Naive thymus-derived CD8-positive, alpha-beta T cell (primary cell): Measurements from ENCODE around the gene DHX40. TPM values are rescaled to one million over a fixed set of nuclear protein-coding genes. Genes with fewer than 3 reads are reported as not detected.
"Not testable (repeated sequence)": the region's sequence is repeated elsewhere in the genome, so short reads cannot be mapped to it uniquely, and the experiment has no call there.

ENCODE experiments used
- ATAC-seq, 2 donors: fragments of 150-1000 bp; cut with Tn5 transposase in 1 of 2; sonication (Bioruptor Pico), chemical (Tn5 transposase) in 1 of 2; 1 replicate in 1 of 2; 2 replicates in 1 of 2; pipeline ENCODE4 v1.10.0; 2021; ENCODE audit warnings: mild to moderate bottlenecking in 2 of 2, moderate library complexity in 2 of 2
- POLR2A ChIA-PET: fragments of 350-600 bp; sonication (Branson Sonifier 250); formaldehyde crosslinking; loops from one replicate; lab custom pipeline; 2021; ENCODE audit warnings: antibody characterized with exemption; lab: Charles Lee
- DNase-seq, 10 donors: peaks; one replicate each; pipeline versions ENCODE4 v3.0.0 to v3.0.0-alpha.2; 2020 to 2022
- H3K27ac Mint-ChIP-seq, 10 donors: one replicate each; pipeline ENCODE4 v1.8.0; 2020 to 2022; ENCODE audit warnings: mild to moderate bottlenecking in 10 of 10, mixed read lengths in 10 of 10, moderate library complexity in 4 of 10, inconsistent platforms in 1 of 10
- H3K27me3 Mint-ChIP-seq, 5 donors: one replicate each; pipeline ENCODE4 v1.8.0; 2021 to 2022; ENCODE audit warnings: mixed read lengths in 5 of 5
- H3K36me3 Mint-ChIP-seq, 3 donors: one replicate each; pipeline ENCODE4 v1.8.0; 2020 to 2022; ENCODE audit warnings: mixed read lengths in 3 of 3, mild to moderate bottlenecking in 2 of 3, inconsistent platforms in 1 of 3
- H3K4me1 Mint-ChIP-seq, 4 donors: one replicate each; pipeline ENCODE4 v1.8.0; 2021 to 2022; ENCODE audit warnings: mixed read lengths in 4 of 4
- H3K4me3 Mint-ChIP-seq, 10 donors: one replicate each; pipeline ENCODE4 v1.8.0; 2020 to 2022; ENCODE audit warnings: mild to moderate bottlenecking in 10 of 10, mixed read lengths in 10 of 10, moderate library complexity in 6 of 10, inconsistent platforms in 1 of 10
- H3K9me3 Mint-ChIP-seq, 9 donors: one replicate each; pipeline ENCODE4 v1.8.0; 2020 to 2022; ENCODE audit warnings: mixed read lengths in 9 of 9, mild to moderate bottlenecking in 3 of 9, inconsistent platforms in 1 of 9, moderate library complexity in 1 of 9
- polyA plus RNA-seq, 3 donors: library from polyadenylated mRNA; unstranded; fragments of 300-500 nt; fragmentation: Illumina TruSeq; gene quantifications; one replicate each; pipeline ENCODE4 v1.2.3, GENCODE V29; 2021
- total RNA-seq, 8 experiments: library from RNA in 2 of 8; stranded (reverse) in 2 of 8; gene quantifications; one replicate each; pipeline ENCODE4 v1.2.3 and lab custom pipeline; 2021 to 2026

The DHX40 gene
- 10 to 100 TPM; 33.8 to 34.8 TPM for total RNA-seq
- polyA plus RNA-seq, result 10 to 100 TPM; 23.6 to 25.9 (median 24.0) TPM
- total RNA-seq (lab: John Stamatoyannopoulos, UW), result 73.1 to 94.6 (median 78.6) reads per million in 6 experiments

DNA sequence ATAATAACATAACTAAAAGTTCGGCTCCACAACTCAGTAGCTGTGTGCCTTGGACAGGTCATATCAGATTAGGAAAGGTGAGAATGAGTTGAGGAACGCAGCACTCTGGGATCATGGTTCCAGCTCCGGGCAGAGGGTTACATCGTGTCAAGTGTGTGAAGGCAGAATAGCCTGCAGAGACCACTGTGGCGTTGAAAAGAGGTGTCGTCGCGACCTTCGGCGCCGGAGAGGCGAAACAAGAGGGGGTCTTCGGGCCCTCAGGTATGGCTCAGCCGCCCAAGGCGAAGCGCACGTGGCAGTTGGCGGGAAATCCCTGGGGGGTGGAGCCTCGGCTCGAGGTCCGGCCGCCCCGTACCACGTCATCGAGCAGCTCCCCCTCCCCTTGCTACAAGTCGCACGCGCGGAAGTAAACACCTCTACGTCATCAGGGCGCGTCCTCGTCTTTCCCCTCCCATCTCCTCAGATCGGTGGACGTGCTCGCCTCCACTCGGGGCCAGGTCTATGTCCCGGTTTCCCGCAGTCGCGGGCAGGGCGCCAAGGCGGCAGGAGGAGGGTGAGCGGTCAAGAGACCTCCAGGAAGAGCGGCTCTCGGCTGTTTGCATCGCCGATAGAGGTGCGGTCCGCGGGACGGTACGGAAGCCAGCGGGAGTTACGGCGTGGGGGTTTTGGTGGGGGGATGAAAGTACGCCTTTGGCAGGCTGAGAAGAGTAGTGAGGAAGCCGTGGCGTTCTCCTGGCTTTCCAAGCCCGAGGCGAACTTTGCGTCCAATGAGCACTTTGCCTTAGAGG, at the start of gene DHX40:
DHX40 (plus strand) TSS at position 440 of the 788 bp plus-strand sequence; CDS start at position 502, 62 bp downstream.
- H3K27me3 Mint-ChIP-seq, result no peaks in the 10 kb centered on the region
- no peaks in the 10 kb centered on the region for H3K9me3 Mint-ChIP-seq
- peak within 1 kb of the TSS; percentile 98 to 100 (median 100) for H3K27ac Mint-ChIP-seq
- POLR2A ChIA-PET, result interaction anchor here (0.8 to 3.5 kb wide), 4 partner anchors 54 to 399 kb away, joined by 3 to 29 read pairs (median 6); partner anchors contain the start of genes CLTC, PTRH2, RNFT1 and RPS6KB1
- ATAC-seq (peak; percentile 84 to 87), DNase-seq (peak; percentile 87 to 97 (median 94))
- H3K4me1 Mint-ChIP-seq, result peaks cover 12 to 28% (median 24%) of the 10 kb centered on the region in 4 donors
- peaks cover 0 to 13% (median 4%) of the 10 kb centered on the region in 3 donors for H3K36me3 Mint-ChIP-seq
- H3K4me3 Mint-ChIP-seq, result peak within 1 kb of the TSS; percentile 97 to 100 (median 100)

- peaks cover 0 to 8% (median 5%) of the 10 kb centered on the region in 5 donors for H3K27me3 Mint-ChIP-seq
- H3K4me3 Mint-ChIP-seq, result no peak overlapping the region
- POLR2A ChIA-PET, result interaction anchor here (0.7 kb wide), 1 partner anchor 845 kb away, joined by 3 read pairs; no protein-coding TSS in a partner anchor
- H3K9me3 Mint-ChIP-seq, result no peaks in the 10 kb centered on the region
- peaks cover 0 to 4% (median 2%) of the 10 kb centered on the region in 4 donors for H3K4me1 Mint-ChIP-seq
- no peak for ATAC-seq
- DNase-seq, result no peak
- H3K36me3 Mint-ChIP-seq, result no peaks in the 10 kb centered on the region
- no peak overlapping the region for H3K27ac Mint-ChIP-seq
These were observed 49.0 kb upstream of the DHX40 start for GRCh38 chr17:59516451-59516850.

DNA sequence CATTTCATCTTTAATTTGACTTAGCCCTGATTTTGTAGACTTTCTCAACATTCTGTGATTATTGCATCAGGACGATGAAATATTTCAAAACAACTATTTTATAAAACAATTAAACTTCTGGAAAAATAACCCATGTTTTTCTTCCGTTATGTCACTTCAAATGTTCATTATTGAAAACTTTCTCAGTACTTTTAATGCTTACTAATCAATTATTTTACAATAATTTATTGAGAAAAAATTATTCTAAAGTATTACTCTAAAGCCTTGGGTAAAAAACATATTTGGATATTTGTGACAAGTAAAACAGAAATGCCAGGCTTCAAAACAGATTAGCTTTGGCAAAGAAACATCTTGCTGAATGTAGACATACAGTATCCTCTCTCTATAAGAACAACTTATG, 46.3 kb upstream of the DHX40 start:
- Mint-ChIP-seq H3K27ac (no peak overlapping the region), H3K4me1 (peaks cover 0 to 7% (median 2%) of the 10 kb centered on the region in 4 donors), H3K27me3 (peaks cover 0 to 10% (median 7%) of the 10 kb centered on the region in 5 donors), H3K4me3 (no peak overlapping the region), H3K36me3 (no peaks in the 10 kb centered on the region), H3K9me3 (no peaks in the 10 kb centered on the region)
- DNase-seq (no peak), ATAC-seq (no peak)
- POLR2A ChIA-PET, result no interaction called here

DNA sequence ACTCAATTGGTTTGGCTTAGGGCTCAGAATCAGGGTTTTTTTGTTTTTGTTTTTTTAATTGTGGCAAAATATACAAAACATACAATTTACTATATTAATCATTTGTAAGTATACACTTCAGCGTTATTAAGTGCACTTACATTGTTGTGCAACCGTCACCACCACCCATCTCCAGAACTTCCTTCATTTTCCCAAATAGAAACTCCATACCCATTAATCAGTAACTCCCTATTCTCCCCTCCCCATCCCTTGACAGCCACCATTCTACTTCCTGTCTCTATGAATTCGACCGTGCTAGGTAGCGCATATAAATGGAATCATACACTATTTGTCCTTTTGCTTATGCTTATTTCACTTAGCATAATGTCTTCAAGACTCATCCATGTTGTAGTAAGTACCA, 45.2 kb upstream of the DHX40 start:
- ATAC-seq, result no peak
- Mint-ChIP-seq H3K27ac (peak overlapping the region in 1 of 10 donors; percentile 5), H3K36me3 (no peaks in the 10 kb centered on the region), H3K9me3 (no peaks in the 10 kb centered on the region), H3K27me3 (peaks cover 0 to 10% (median 7%) of the 10 kb centered on the region in 5 donors), H3K4me3 (no peak overlapping the region), H3K4me1 (peaks cover 0 to 7% (median 2%) of the 10 kb centered on the region in 4 donors)
- no peak for DNase-seq
- POLR2A ChIA-PET, result no interaction called here

GRCh38 chr17:59521465-59522126, 43.8 kb upstream of the DHX40 start:
- Mint-ChIP-seq H3K9me3 (no peaks in the 10 kb centered on the region), H3K27me3 (peaks cover 0 to 10% (median 7%) of the 10 kb centered on the region in 5 donors), H3K36me3 (no peaks in the 10 kb centered on the region), H3K4me3 (no peak overlapping the region), H3K27ac (no peak overlapping the region), H3K4me1 (peaks cover 0 to 7% (median 2%) of the 10 kb centered on the region in 4 donors)
- POLR2A ChIA-PET, result no interaction called here
- DNase-seq (peak; percentile 29 to 68 (median 50)), ATAC-seq (peak; percentile 65 to 73)

DNA sequence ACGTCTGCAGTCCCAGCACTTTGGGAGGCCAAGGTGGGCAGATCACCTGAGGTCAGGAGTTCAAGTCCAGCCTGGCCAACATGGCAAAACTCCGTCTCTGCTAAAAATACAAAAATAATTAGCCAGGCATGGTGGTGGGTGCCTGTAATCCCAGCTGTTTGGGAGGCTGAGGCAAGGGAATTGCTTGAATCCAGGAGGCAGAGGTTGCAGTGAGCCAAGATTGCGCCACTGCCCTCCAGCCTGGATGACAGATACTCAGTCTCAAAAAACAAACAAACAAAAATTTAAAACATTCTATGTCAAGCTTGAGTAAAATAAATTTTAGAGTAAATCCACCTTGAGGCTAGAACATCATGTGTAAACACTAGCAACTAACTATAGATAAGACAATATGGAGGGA, 40.5 kb upstream of the DHX40 start:
- POLR2A ChIA-PET, H3K4me3 Mint-ChIP-seq, DNase-seq, ATAC-seq, H3K9me3 Mint-ChIP-seq, H3K27me3 Mint-ChIP-seq, H3K27ac Mint-ChIP-seq, H3K4me1 Mint-ChIP-seq, H3K36me3 Mint-ChIP-seq: not testable (repeated sequence)

- ATAC-seq (no peak), DNase-seq (no peak)
- no peaks in the 10 kb centered on the region for H3K9me3 Mint-ChIP-seq
- no peak overlapping the region for H3K4me3 Mint-ChIP-seq
- no peaks in the 10 kb centered on the region for H3K36me3 Mint-ChIP-seq
- H3K4me1 Mint-ChIP-seq, result peaks cover 0 to 7% (median 3%) of the 10 kb centered on the region in 4 donors
- POLR2A ChIA-PET, result no interaction called here
- no peak overlapping the region for H3K27ac Mint-ChIP-seq
- peaks cover 0 to 10% (median 6%) of the 10 kb centered on the region in 5 donors for H3K27me3 Mint-ChIP-seq
These were observed 39.7 kb upstream of the DHX40 start for GRCh38 chr17:59525668-59526067.

DNA sequence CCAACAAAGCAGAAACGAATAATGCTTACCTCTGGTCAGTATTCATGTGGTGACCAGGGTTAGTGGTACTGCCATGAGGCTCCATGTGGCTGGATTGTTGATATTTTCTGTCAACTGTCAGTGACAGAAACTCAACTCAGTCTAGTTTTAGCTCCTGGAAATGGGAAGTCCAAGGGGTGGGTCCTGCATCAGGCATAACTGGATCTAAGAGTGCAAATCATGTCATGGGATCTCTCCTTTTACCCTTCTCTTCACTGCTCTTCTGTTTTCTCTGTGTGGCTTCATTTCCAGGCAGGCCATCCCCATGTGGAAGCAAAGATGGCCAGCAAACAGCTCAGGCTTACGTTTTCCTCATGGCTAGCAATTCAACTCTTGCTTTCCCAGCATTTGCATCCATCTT, 39.0 kb upstream of the DHX40 start:
- POLR2A ChIA-PET, result no interaction called here
- no peak for ATAC-seq
- Mint-ChIP-seq H3K36me3 (no peaks in the 10 kb centered on the region), H3K4me3 (no peak overlapping the region), H3K27ac (no peak overlapping the region), H3K4me1 (peaks cover 0 to 4% (median 2%) of the 10 kb centered on the region in 4 donors), H3K27me3 (peaks cover 0 to 6% (median 4%) of the 10 kb centered on the region in 5 donors), H3K9me3 (no peaks in the 10 kb centered on the region)
- no peak for DNase-seq

- Mint-ChIP-seq H3K4me1 (peaks cover 0 to 2% (median 0%) of the 10 kb centered on the region in 4 donors), H3K27me3 (peaks cover 0 to 4% (median 0%) of the 10 kb centered on the region in 5 donors), H3K27ac (no peak overlapping the region), H3K9me3 (no peaks in the 10 kb centered on the region), H3K4me3 (no peak overlapping the region), H3K36me3 (no peaks in the 10 kb centered on the region)
- no peak for ATAC-seq
- DNase-seq, result no peak
- POLR2A ChIA-PET, result no interaction called here
These were observed 38.0 kb upstream of the DHX40 start for GRCh38 chr17:59527325-59527917.

DNA sequence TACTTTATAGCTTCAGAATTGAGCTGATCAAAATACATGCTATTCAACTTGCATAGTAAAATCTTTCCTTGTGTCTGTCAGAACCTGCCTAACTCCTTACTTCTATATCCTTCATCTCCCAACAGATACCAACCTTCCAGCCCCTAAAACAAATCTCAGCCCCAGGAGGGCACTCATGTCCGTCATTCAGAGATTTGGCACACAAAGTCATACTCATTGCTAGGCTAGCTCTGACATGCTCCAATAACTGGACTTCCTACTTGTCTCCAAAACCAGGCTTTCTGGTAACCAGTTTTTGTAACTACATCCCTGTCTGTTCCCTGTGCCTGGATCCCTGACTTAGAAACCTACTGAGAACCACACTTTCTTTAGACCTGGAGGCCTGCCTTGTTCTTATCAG, 37.5 kb upstream of the DHX40 start:
- Mint-ChIP-seq H3K4me1 (peaks cover 0 to 2% (median under 1%) of the 10 kb centered on the region in 4 donors), H3K9me3 (no peaks in the 10 kb centered on the region), H3K36me3 (no peaks in the 10 kb centered on the region), H3K27ac (no peak overlapping the region), H3K27me3 (peaks cover 0 to 4% (median 0%) of the 10 kb centered on the region in 5 donors), H3K4me3 (no peak overlapping the region)
- ATAC-seq (no peak), DNase-seq (no peak)
- POLR2A ChIA-PET, result no interaction called here

- peaks cover 0 to 6% (median 1%) of the 10 kb centered on the region in 4 donors for H3K4me1 Mint-ChIP-seq
- ATAC-seq (no peak), DNase-seq (no peak)
- POLR2A ChIA-PET, result no interaction called here
- no peaks in the 10 kb centered on the region for H3K9me3 Mint-ChIP-seq
- no peak overlapping the region for H3K4me3 Mint-ChIP-seq
- peaks cover 0 to 6% (median 2%) of the 10 kb centered on the region in 5 donors for H3K27me3 Mint-ChIP-seq
- H3K27ac Mint-ChIP-seq, result no peak overlapping the region
- H3K36me3 Mint-ChIP-seq, result no peaks in the 10 kb centered on the region
These were observed 34.9 kb upstream of the DHX40 start for GRCh38 chr17:59530531-59530930.

DNA sequence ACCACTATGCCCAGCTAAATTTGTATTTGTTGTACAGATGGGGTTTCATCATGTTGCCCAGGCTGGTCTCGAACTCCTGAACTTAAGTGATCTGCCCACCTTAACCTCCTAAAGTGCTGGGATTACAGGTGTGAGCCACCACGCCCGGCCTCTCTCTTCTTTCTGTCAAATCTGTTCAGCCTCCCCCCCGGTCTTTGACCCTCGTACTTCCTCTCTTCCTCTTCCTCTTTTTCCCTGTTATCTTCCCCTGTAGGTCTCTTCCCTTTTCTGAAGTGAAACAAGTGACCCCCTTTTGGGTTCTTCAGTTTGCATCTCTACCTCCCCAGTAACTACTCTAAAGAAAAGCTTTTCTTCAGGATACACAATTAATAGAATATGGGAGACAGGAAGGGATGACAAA, 31.7 kb upstream of the DHX40 start:
- peaks cover 0 to 12% (median 3%) of the 10 kb centered on the region in 5 donors for H3K27me3 Mint-ChIP-seq
- no peaks in the 10 kb centered on the region for H3K36me3 Mint-ChIP-seq
- peaks cover 0 to 6% (median 0%) of the 10 kb centered on the region in 4 donors for H3K4me1 Mint-ChIP-seq
- DNase-seq (no peak), ATAC-seq (no peak)
- POLR2A ChIA-PET, result no interaction called here
- no peaks in the 10 kb centered on the region for H3K9me3 Mint-ChIP-seq
- H3K27ac Mint-ChIP-seq, result no peak overlapping the region
- no peak overlapping the region for H3K4me3 Mint-ChIP-seq
